ENCODE measurements around the gene BTNL2.

DNA sequence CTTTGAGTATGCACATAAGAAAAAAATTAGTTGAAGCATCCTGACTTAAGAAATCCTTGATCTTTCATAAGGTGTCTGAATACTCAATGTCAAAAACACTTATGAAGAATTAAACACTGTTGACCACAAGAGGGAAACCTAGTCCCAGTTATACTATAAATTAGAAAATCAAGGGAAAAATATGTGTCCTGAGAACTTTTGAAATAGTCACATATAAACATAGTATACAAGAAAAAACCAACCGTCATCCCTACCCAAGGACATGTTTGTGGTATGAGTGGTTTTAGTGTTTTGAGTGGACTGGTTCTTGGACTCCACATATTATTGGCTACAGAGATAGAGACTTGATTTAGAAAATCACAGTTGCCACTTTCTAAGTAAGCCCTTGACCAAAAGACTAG is 25.1 kb upstream of the BTNL2 start:
- TF ChIP-seq CTCF (IDR thresholded peaks at IDR 0.05; ENCODE audit: extremely low read depth in 1 of 2, insufficient read depth in 1 of 2, low read depth in 1 of 2, low read length in 2 of 2) (peak in 1 of 2 donors; percentile 12), EZH2 (IDR thresholded peaks at IDR 0.05; ENCODE audit: borderline replicate concordance, low read depth, low read length, severe bottlenecking) (no peak), MAX (IDR thresholded peaks at IDR 0.05; ENCODE audit: insufficient read depth, insufficient read length) (no peak), POLR2A (IDR thresholded peaks at IDR 0.05; ENCODE audit: low read depth, low read length) (no peak)
